GM21447 (cell line): ENCODE measurements around the gene ZNF33A.
A peak's percentile ranks its signal among the peaks of the same experiment; 100 is the strongest.
"Not testable (repeated sequence)": the region's sequence is repeated elsewhere in the genome, so short reads cannot be mapped to it uniquely, and the experiment has no call there.

Source experiments
- ATAC-seq: cut with Tn5 transposase; IDR thresholded peaks from one replicate; pipeline ENCODE4 v1.9.1; 2021; ENCODE audit not compliant: unreplicated experiment

The ZNF33A gene

DNA sequence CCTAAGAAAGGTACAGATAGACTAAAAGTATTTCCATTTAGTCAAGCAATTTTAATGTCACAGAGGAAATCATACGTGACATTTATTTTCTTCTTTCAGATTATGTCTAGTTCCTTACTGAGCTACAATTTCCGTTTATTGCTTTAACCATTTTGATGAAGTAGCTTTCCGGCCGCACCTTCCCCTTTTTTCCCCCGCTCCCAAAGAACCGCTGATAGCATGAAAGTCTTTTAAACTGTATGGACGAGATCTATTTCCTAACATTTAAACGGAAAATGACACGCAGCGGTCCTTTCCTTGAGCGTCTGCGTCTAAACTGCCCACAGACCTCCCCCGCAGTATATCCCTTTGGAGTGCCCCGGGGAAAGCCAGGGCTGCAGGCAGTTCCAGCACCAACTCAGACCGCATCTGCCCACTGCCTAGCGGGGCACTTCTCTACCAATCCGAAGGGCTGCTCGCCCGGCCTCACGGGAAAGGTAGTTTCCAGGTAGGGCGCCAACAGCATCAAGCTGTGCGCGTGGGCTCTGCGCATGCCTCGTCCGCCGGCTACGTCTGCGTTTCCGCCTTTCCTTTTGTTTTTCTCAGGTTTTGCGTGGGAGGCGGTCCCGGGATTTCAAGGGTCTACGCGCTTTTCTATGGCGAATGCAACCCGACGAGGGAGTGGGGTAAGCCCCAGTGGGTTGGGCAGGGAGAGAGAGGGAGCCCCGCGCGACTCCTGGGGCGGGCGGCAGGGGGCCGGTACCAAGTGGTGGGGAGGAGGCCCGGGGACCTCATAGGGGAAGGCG is at the start of gene ZNF33A:
ZNF33A (plus strand) TSS at position 557 of the 785 bp plus-strand sequence. CDS start 1,667 bp downstream, outside the sequence.
- peak; percentile 90 for ATAC-seq

DNA sequence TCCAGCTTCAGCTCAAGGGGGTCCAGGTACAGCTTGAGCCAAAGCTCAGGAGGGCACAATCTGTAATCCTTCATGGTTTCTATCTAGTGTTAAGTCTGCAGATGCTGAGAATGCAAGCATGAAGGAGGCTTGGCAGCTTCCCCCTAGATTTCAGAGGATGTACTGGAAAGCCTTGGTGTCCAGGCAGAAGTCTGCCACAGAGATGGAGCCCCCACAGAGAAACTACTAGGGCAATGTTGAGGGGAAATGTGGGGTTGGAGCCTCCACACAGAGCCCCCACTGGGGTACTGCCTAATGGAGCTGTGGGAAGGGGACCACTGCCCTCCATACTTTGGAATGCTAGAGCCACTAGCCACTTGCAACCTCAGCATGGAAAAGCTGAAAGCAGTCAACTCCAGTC is 45.5 kb upstream of the ZNF33A start:
- no peak for ATAC-seq

GRCh38 chr10:37972396-37972795 is 38.1 kb upstream of the ZNF33A start:
- no peak for ATAC-seq

- ATAC-seq: no peak
These were observed 35.0 kb upstream of the ZNF33A start for GRCh38 chr10:37975401-37975991.

GRCh38 chr10:37976091-37976879 is 34.2 kb upstream of the ZNF33A start, which contains the start of gene ZNF25:
Gene ZNF25 (minus strand): TSS chr10:37976647. CDS start chr10:37971722, 4,925 bp downstream.
- peak; percentile 94 for ATAC-seq

GRCh38 chr10:37976880-37977203 is 33.6 kb upstream of the ZNF33A start:
- ATAC-seq: no peak

- no peak for ATAC-seq
These were observed 18.8 kb upstream of the ZNF33A start for GRCh38 chr10:37991655-37992054.

DNA sequence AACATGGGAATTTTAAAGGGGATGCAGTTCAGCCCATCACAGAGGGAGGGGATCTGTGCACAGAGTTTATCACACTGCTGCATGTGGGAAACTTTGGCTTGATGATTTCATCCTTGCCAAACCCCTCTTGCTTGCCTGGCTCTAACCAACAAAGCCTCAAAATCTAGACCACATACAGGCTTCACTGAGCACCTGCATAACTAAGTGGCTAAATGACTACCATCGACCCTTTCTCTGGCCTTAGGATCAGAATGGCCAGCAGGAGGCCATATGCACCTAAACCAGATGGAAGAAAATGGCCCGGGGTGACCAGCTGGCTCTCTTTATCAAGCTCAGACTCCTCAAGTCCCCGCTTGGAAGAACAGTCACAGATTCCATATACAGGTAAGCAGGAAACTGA is 18.4 kb upstream of the ZNF33A start:
- no peak for ATAC-seq

GRCh38 chr10:37998920-37999319 is 11.6 kb upstream of the ZNF33A start:
- ATAC-seq: not testable (repeated sequence)

DNA sequence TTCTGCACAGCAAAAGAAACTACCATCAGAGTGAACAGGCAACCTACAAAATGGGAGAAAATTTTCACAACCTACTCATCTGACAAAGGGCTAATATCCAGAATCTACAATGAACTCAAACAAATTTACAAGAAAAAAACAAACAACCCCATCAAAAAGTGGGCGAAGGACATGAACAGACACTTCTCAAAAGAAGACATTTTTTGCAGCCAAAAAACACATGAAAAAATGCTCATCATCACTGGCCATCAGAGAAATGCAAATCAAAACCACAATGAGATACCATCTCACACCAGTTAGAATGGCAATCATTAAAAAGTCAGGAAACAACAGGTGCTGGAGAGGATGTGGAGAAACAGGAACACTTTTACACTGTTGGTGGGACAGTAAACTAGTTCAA is 10.0 kb upstream of the ZNF33A start:
- ATAC-seq: not testable (repeated sequence)

GRCh38 chr10:38003026-38003425 is 7.4 kb upstream of the ZNF33A start:
- no peak for ATAC-seq

GRCh38 chr10:38003588-38003987 is 6.9 kb upstream of the ZNF33A start:
- ATAC-seq: no peak

- ATAC-seq: no peak
These were observed 2.9 kb upstream of the ZNF33A start for GRCh38 chr10:38007551-38007950.

- ATAC-seq: no peak
These were observed 2.5 kb upstream of the ZNF33A start for GRCh38 chr10:38007991-38008390.

GRCh38 chr10:38016354-38016753 is 5.9 kb downstream of the ZNF33A start:
- ATAC-seq: no peak

DNA sequence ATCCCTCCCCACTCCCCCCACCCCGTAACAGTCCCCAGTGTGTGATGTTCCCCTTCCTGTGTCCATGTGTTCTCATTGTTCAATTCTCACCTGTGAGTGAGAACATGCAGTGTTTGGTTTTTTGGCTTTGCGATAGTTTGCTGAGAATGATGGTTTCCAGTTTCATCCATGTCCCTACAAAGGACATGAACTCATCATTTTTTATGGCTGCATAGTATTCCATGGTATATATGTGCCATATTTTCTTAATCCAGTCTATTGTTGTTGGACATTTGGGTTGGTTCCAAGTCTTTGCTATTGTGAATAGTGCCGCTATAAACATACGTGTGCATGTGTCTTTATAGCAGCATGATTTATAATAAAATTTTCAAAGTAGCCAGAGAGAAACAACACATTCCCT is 8.6 kb downstream of the ZNF33A start:
- ATAC-seq: not testable (repeated sequence)

- peak; percentile 81 for ATAC-seq
These were observed 14.8 kb downstream of the ZNF33A start for GRCh38 chr10:38025283-38025682.

GRCh38 chr10:38027986-38028385 is 17.5 kb downstream of the ZNF33A start:
- no peak for ATAC-seq

DNA sequence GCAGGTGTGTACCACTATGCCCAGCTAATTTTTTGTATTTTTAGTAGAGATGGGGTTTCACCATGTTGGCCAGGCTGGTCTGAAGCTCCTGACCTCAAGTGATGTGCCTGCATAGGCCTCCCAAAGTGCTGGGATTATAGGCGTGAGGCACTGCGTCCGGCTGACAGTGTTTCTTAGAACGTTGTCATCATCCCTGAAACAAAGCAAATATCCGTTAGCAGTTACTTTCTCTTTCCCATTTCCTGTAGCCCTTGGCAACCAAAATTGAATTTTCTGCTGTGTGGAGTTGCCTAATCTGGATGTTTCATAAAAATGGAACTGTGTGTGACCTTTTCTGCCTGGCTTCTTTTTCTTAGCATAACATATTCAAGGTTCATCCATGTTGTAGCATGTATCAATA is 22.4 kb downstream of the ZNF33A start:
- ATAC-seq: no peak

DNA sequence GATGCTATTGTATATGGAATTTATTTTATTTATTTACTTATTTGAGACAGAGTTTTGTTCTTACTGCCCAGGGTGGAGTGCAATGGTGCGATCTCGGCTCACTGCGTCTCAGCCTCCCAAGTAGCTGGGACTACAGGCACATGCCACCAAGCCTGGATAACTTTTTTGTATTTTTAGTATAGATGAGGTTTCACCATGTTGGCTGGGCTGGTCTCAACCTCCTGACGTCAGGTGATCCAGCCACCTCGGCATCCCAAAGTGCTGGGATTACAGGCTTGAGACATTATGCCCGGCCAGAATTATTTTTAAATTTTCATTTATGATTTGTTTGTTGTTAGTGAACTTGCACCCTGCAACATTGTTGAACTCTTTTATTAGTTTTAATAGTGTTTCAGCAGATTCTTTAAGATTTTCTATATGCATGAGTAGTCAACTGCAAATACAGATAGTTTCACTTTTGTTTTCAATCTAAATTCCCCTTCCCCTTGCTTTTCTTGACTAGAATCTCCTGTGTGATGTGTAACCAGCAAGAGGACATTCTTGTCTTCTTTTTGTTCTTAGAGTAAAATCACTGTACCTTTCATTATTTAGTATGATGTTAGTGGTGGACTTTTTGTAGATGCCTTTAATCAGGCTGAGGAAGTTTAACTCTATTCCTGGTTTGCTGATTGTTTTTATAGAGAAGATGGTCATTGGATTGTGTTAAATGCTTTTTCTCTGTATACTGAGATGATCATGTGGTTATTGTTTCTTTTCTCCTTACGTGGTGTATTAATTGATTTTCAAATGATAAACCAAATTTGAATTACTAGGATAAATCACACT is 27.8 kb downstream of the ZNF33A start:
- peak; percentile 95 for ATAC-seq

- ATAC-seq: no peak
These were observed 28.4 kb downstream of the ZNF33A start for GRCh38 chr10:38038932-38039245.
